ENCODE measurements around the gene SRP54.
A peak's percentile ranks its signal among the peaks of the same experiment; 100 is the strongest.
"Not testable (repeated sequence)": the region's sequence is repeated elsewhere in the genome, so short reads cannot be mapped to it uniquely, and the experiment has no call there.

The SRP54 gene

GRCh38 chr14:34982421-34983147, at the start of gene SRP54:
Gene SRP54 (plus strand): TSS chr14:34982992. CDS start chr14:34996710, 13,718 bp downstream.
- peak; percentile 94 for DNase-seq (ENCODE audit: low read depth)

GRCh38 chr14:34933301-34933700, 49.5 kb upstream of the SRP54 start:
- DNase-seq (ENCODE audit: low read depth), result no peak

GRCh38 chr14:34935488-34935887, 47.3 kb upstream of the SRP54 start:
- DNase-seq (ENCODE audit: low read depth), result no peak

- DNase-seq (ENCODE audit: low read depth), result no peak
Observed at GRCh38 chr14:34937442-34937841, 45.4 kb upstream of the SRP54 start.

GRCh38 chr14:34937876-34938275, 44.9 kb upstream of the SRP54 start:
- DNase-seq (ENCODE audit: low read depth), result no peak

GRCh38 chr14:34943506-34943905, 39.3 kb upstream of the SRP54 start:
- no peak for DNase-seq (ENCODE audit: low read depth)

- DNase-seq (ENCODE audit: low read depth), result no peak
Observed at GRCh38 chr14:34944744-34945143, 38.0 kb upstream of the SRP54 start.

- no peak for DNase-seq (ENCODE audit: low read depth)
Observed at GRCh38 chr14:34946699-34947098, 36.1 kb upstream of the SRP54 start.

- no peak for DNase-seq (ENCODE audit: low read depth)
Observed at GRCh38 chr14:34951286-34951685, 31.5 kb upstream of the SRP54 start.

- no peak for DNase-seq (ENCODE audit: low read depth)
Observed at GRCh38 chr14:34956931-34957330, 25.9 kb upstream of the SRP54 start.

- DNase-seq (ENCODE audit: low read depth), result peak; percentile 4
Observed at GRCh38 chr14:34957771-34958286, 25.0 kb upstream of the SRP54 start.

- not testable (repeated sequence) for DNase-seq (ENCODE audit: low read depth)
Observed at GRCh38 chr14:34962106-34962505, 20.7 kb upstream of the SRP54 start.

GRCh38 chr14:34964977-34965764, 17.6 kb upstream of the SRP54 start:
- no peak for DNase-seq (ENCODE audit: low read depth)

GRCh38 chr14:34965912-34966311, 16.9 kb upstream of the SRP54 start:
- no peak for DNase-seq (ENCODE audit: low read depth)

- DNase-seq (ENCODE audit: low read depth), result no peak
Observed at GRCh38 chr14:34966413-34966812, 16.4 kb upstream of the SRP54 start.

- DNase-seq (ENCODE audit: low read depth), result no peak
Observed at GRCh38 chr14:34970665-34971064, 12.1 kb upstream of the SRP54 start.

GRCh38 chr14:34971381-34971780, 11.4 kb upstream of the SRP54 start:
- DNase-seq (ENCODE audit: low read depth), result no peak

GRCh38 chr14:34971801-34972200, 11.0 kb upstream of the SRP54 start:
- no peak for DNase-seq (ENCODE audit: low read depth)

GRCh38 chr14:34978444-34978843, 4.3 kb upstream of the SRP54 start:
- no peak for DNase-seq (ENCODE audit: low read depth)

GRCh38 chr14:34980337-34980900, 2.4 kb upstream of the SRP54 start:
- DNase-seq (ENCODE audit: low read depth), result no peak

GRCh38 chr14:34981743-34982420, 910 bp upstream of the SRP54 start:
- DNase-seq (ENCODE audit: low read depth), result peak; percentile 11

- DNase-seq (ENCODE audit: low read depth), result no peak
Observed at GRCh38 chr14:34983148-34983760, 462 bp downstream of the SRP54 start.
